ENCODE results near the gene PLEKHM3.

GRCh38 chr2:207777124-207777523, 248.2 kb downstream of the PLEKHM3 start:
- TF ChIP-seq CTCF (IDR thresholded peaks at IDR 0.05) (no peak), EZH2phosphoT487 (IDR thresholded peaks at IDR 0.05) (no peak)
